ENCODE data around the gene IGFALS.

GRCh38 chr16:1807626-1808025 is 14.1 kb upstream of the IGFALS start:
- TF ChIP-seq CTCF (IDR thresholded peaks at IDR 0.05): no peak
- TF ChIP-seq POLR2A (IDR thresholded peaks at IDR 0.05): no peak

Data from esophagus squamous epithelium (tissue), 4 donors.